Neural progenitor cell (in vitro differentiated cells): ENCODE results near the gene ELAVL3. TPM values are rescaled to one million over a fixed set of nuclear protein-coding genes. Genes with fewer than 3 reads are reported as not detected.

Experiments used
- DNase-seq: peaks from one replicate; pipeline ENCODE4 v3.0.0-alpha.2; 2016; ENCODE audit warnings: low spot score
- H2AFZ ChIP-seq: fragments of 200-600 bp; sonication (generic); replicated peaks from 2 replicates; pipeline ENCODE4 v1.6.1; 2016; ENCODE audit warnings: antibody characterized with exemption
- H3F3A ChIP-seq: fragments of 200-600 bp; sonication (generic); 2 replicates; pipeline ENCODE4 v1.6.1; 2016; ENCODE audit warnings: antibody characterized with exemption, low read depth
- H3K27ac ChIP-seq: fragments of 200-600 bp; sonication (generic); 2 replicates; pipeline ENCODE4 v1.5.1; 2016; ENCODE audit warnings: mild to moderate bottlenecking
- H3K27me3 ChIP-seq: fragments of 200-600 bp; sonication (generic); 2 replicates; pipeline ENCODE4 v1.6.1; 2016; ENCODE audit warnings: mild to moderate bottlenecking, moderate library complexity
- H3K36me3 ChIP-seq: fragments of 200-600 bp; sonication (generic); 2 replicates; pipeline ENCODE4 v1.5.1; 2016
- H3K4me1 ChIP-seq: fragments of 200-600 bp; sonication (generic); 2 replicates; pipeline ENCODE4 v1.6.1; 2016; ENCODE audit warnings: mixed run types
- H3K4me2 ChIP-seq: fragments of 200-600 bp; sonication (generic); 2 replicates; pipeline ENCODE4 v1.6.1; 2016
- H3K4me3 ChIP-seq: fragments of 200-600 bp; sonication (generic); 2 replicates; pipeline ENCODE4 v1.5.1; 2016
- H3K79me2 ChIP-seq: fragments of 200-600 bp; sonication (generic); 2 replicates; pipeline ENCODE4 v1.6.1; 2016; ENCODE audit warnings: low read depth
- H3K9ac ChIP-seq: fragments of 200-600 bp; sonication (generic); 2 replicates; pipeline ENCODE4 v1.6.1; 2016
- H3K9me3 ChIP-seq: fragments of 200-600 bp; sonication (generic); 2 replicates; pipeline ENCODE4 v1.5.1; 2016; ENCODE audit warnings: low read depth
- H4K20me1 ChIP-seq: fragments of 200-600 bp; sonication (generic); 2 replicates; pipeline ENCODE4 v1.6.1; 2016; ENCODE audit warnings: low read depth
- H3K27ac Mint-ChIP-seq: 3 replicates; pipeline ENCODE4 v1.8.0; 2021; ENCODE audit warnings: mixed read lengths
- H3K27me3 Mint-ChIP-seq: 2 replicates; pipeline ENCODE4 v1.8.0; 2022; ENCODE audit warnings: low read depth, mild to moderate bottlenecking, inconsistent platforms, moderate library complexity, mixed read lengths; ENCODE audit not compliant: insufficient read depth
- H3K36me3 Mint-ChIP-seq: 3 replicates; pipeline ENCODE4 v1.8.0; 2021; ENCODE audit warnings: mixed read lengths
- H3K4me1 Mint-ChIP-seq: 3 replicates; pipeline ENCODE4 v1.8.0; 2021; ENCODE audit warnings: mixed read lengths
- H3K4me3 Mint-ChIP-seq: 3 replicates; pipeline ENCODE4 v1.8.0; 2021; ENCODE audit warnings: mild to moderate bottlenecking, moderate library complexity, mixed read lengths
- H3K9me3 Mint-ChIP-seq: 3 replicates; pipeline ENCODE4 v1.8.0; 2020; ENCODE audit warnings: mixed read lengths
- CTCF ChIP-seq: fragments of 200-600 bp; sonication (generic); IDR thresholded peaks from 2 replicates; pipeline ENCODE4 v1.5.1; 2017; ENCODE audit warnings: antibody characterized with exemption, mild to moderate bottlenecking
- EZH2 ChIP-seq: fragments of 200-600 bp; sonication (generic); IDR thresholded peaks from 2 replicates; pipeline ENCODE4 v1.6.1; 2017; ENCODE audit warnings: antibody characterized with exemption, mild to moderate bottlenecking, moderate library complexity
- EZH2phosphoT487 ChIP-seq: fragments of 200-600 bp; sonication (generic); IDR thresholded peaks from 2 replicates; pipeline ENCODE4 v1.6.1; 2017; ENCODE audit warnings: antibody characterized with exemption
- total RNA-seq: library from RNA; depleted of rRNA; stranded (reverse); fragments of >200 nt; gene quantifications from 2 replicates; pipeline ENCODE4 v1.2.3, GENCODE V29; 2015; ENCODE audit warnings: low replicate concordance

Gene ELAVL3
- total RNA-seq, 1 donor from 2014 or later = not detected

GRCh38 chr19:11482384-11483050 is 1.7 kb upstream of the ELAVL3 start:
- DNase-seq = peak; percentile 91
- Mint-ChIP-seq H3K9me3 (peaks cover 3% of the 10 kb centered on the region), H3K27me3 (peaks cover 33% of the 10 kb centered on the region), H3K4me3 (peak overlapping the region; percentile 78), H3K27ac (no peak overlapping the region), H3K36me3 (peaks cover 8% of the 10 kb centered on the region), H3K4me1 (peaks cover 16% of the 10 kb centered on the region)
- Histone ChIP-seq H3K27ac (no peak overlapping the region), H2AFZ (no peak overlapping the region), H3K9me3 (no peaks in the 10 kb centered on the region), H3K79me2 (no peaks in the 10 kb centered on the region), H3K4me2 (peak overlapping the region; percentile 54), H3K27me3 (peaks cover 55% of the 10 kb centered on the region), H4K20me1 (peaks cover 40% of the 10 kb centered on the region), H3F3A (peaks cover 22% of the 10 kb centered on the region), H3K9ac (no peak overlapping the region), H3K36me3 (no peaks in the 10 kb centered on the region), H3K4me1 (peaks cover 3% of the 10 kb centered on the region), H3K4me3 (peak overlapping the region; percentile 21)
- TF ChIP-seq CTCF = peak; percentile 83
- TF ChIP-seq EZH2phosphoT487 = no peak

- H3K4me3 ChIP-seq = peak overlapping the region; percentile 21
- no peaks in the 10 kb centered on the region for H3K9me3 ChIP-seq
- H3K9ac ChIP-seq = no peak overlapping the region
- H3K4me1 ChIP-seq = peaks cover 3% of the 10 kb centered on the region
- Mint-ChIP-seq H3K9me3 (peaks cover 3% of the 10 kb centered on the region), H3K27ac (no peak overlapping the region), H3K4me1 (peaks cover 16% of the 10 kb centered on the region), H3K36me3 (peaks cover 8% of the 10 kb centered on the region), H3K27me3 (peaks cover 36% of the 10 kb centered on the region), H3K4me3 (peak overlapping the region; percentile 78)
- peaks cover 22% of the 10 kb centered on the region for H3F3A ChIP-seq
- H3K4me2 ChIP-seq = peak overlapping the region; percentile 54
- no peak overlapping the region for H3K27ac ChIP-seq
- H3K79me2 ChIP-seq = no peaks in the 10 kb centered on the region
- peaks cover 55% of the 10 kb centered on the region for H3K27me3 ChIP-seq
- peak; percentile 92 for DNase-seq
- H4K20me1 ChIP-seq = peaks cover 40% of the 10 kb centered on the region
- no peak overlapping the region for H2AFZ ChIP-seq
- TF ChIP-seq EZH2phosphoT487 = no peak
- TF ChIP-seq CTCF = no peak
- TF ChIP-seq EZH2 = peak; percentile 16
- H3K36me3 ChIP-seq = no peaks in the 10 kb centered on the region
Measured at GRCh38 chr19:11481534-11482383, 913 bp upstream of the ELAVL3 start.

GRCh38 chr19:11479898-11480714 is 740 bp downstream of the ELAVL3 start:
- Mint-ChIP-seq H3K27ac (no peak overlapping the region), H3K4me1 (peaks cover 16% of the 10 kb centered on the region), H3K9me3 (peaks cover 3% of the 10 kb centered on the region), H3K36me3 (peaks cover 8% of the 10 kb centered on the region), H3K27me3 (peaks cover 29% of the 10 kb centered on the region), H3K4me3 (peak overlapping the region; percentile 67)
- peak overlapping the region; percentile 27 for H3K4me3 ChIP-seq
- no peak for DNase-seq
- H4K20me1 ChIP-seq = peaks cover 40% of the 10 kb centered on the region
- H3K9me3 ChIP-seq = no peaks in the 10 kb centered on the region
- no peaks in the 10 kb centered on the region for H3K36me3 ChIP-seq
- H3K27me3 ChIP-seq = peaks cover 55% of the 10 kb centered on the region
- TF ChIP-seq EZH2 (peak; percentile 58), EZH2phosphoT487 (peak; percentile 54), CTCF (no peak)
- H3K9ac ChIP-seq = no peak overlapping the region
- H3K27ac ChIP-seq = no peak overlapping the region
- H3K4me1 ChIP-seq = peaks cover 3% of the 10 kb centered on the region
- peak overlapping the region; percentile 71 for H3K4me2 ChIP-seq
- H3F3A ChIP-seq = peaks cover 22% of the 10 kb centered on the region
- no peak overlapping the region for H2AFZ ChIP-seq
- no peaks in the 10 kb centered on the region for H3K79me2 ChIP-seq
